ENCODE data around the gene NUFIP1. TPM values are rescaled to one million over a fixed set of nuclear protein-coding genes. Genes with fewer than 3 reads are reported as not detected.

NUFIP1 gene
- total and polyA plus RNA-seq, 4 donors, result 0.92 to 2.0 (median 1.7) TPM

DNA sequence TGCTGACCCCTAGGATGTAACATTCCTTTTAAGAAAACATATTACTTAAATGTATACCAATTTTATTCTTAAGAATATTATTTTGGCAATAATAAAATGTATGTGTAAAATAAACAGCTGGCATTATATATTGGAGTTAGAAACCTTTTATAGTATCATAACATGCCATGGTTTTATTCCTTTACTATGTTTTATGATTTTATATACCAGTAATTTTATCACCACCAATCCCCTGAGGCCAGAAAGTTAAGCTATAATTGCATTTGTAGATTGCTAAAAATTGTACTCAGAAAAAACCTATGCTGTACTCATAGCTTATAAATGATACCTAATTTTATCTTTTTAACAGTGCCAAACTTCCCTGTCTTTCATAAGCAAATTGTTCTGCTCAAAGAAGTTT lies 18.0 kb upstream of the NUFIP1 start:
- Histone ChIP-seq H3K27me3 (ENCODE audit: control insufficient read depth in 4 of 4, insufficient read depth in 4 of 4, low read length in 3 of 4) (no peaks in the 10 kb centered on the region), H3K4me1 (ENCODE audit: control insufficient read depth in 4 of 4, insufficient read depth in 4 of 4, low read length in 3 of 4) (no peaks in the 10 kb centered on the region), H3K36me3 (ENCODE audit: control insufficient read depth in 4 of 4, insufficient read depth in 3 of 4, low read depth in 1 of 4, low read length in 3 of 4) (peaks cover 4 to 31% (median 26%) of the 10 kb centered on the region in 4 donors), H3K4me3 (ENCODE audit: low read depth in 1 of 3, low read length in 3 of 3) (no peak overlapping the region), H3K9ac (ENCODE audit: low read depth in 1 of 2, low read length in 2 of 2) (no peak overlapping the region), H3K27ac (ENCODE audit: low read depth in 1 of 2, low read length in 2 of 2) (no peak overlapping the region), H3K9me3 (ENCODE audit: control insufficient read depth in 4 of 4, low read length in 3 of 4) (no peaks in the 10 kb centered on the region)
- TF ChIP-seq, protein P1, sequence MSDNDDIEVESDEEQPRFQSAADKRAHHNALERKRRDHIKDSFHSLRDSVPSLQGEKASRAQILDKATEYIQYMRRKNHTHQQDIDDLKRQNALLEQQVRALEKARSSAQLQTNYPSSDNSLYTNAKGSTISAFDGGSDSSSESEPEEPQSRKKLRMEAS (IDR thresholded peaks at IDR 0.05), result no peak
- TF ChIP-seq, protein P2, sequence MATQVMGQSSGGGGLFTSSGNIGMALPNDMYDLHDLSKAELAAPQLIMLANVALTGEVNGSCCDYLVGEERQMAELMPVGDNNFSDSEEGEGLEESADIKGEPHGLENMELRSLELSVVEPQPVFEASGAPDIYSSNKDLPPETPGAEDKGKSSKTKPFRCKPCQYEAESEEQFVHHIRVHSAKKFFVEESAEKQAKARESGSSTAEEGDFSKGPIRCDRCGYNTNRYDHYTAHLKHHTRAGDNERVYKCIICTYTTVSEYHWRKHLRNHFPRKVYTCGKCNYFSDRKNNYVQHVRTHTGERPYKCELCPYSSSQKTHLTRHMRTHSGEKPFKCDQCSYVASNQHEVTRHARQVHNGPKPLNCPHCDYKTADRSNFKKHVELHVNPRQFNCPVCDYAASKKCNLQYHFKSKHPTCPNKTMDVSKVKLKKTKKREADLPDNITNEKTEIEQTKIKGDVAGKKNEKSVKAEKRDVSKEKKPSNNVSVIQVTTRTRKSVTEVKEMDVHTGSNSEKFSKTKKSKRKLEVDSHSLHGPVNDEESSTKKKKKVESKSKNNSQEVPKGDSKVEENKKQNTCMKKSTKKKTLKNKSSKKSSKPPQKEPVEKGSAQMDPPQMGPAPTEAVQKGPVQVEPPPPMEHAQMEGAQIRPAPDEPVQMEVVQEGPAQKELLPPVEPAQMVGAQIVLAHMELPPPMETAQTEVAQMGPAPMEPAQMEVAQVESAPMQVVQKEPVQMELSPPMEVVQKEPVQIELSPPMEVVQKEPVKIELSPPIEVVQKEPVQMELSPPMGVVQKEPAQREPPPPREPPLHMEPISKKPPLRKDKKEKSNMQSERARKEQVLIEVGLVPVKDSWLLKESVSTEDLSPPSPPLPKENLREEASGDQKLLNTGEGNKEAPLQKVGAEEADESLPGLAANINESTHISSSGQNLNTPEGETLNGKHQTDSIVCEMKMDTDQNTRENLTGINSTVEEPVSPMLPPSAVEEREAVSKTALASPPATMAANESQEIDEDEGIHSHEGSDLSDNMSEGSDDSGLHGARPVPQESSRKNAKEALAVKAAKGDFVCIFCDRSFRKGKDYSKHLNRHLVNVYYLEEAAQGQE (IDR thresholded peaks at IDR 0.05), result no peak
- TF ChIP-seq, protein P3, sequence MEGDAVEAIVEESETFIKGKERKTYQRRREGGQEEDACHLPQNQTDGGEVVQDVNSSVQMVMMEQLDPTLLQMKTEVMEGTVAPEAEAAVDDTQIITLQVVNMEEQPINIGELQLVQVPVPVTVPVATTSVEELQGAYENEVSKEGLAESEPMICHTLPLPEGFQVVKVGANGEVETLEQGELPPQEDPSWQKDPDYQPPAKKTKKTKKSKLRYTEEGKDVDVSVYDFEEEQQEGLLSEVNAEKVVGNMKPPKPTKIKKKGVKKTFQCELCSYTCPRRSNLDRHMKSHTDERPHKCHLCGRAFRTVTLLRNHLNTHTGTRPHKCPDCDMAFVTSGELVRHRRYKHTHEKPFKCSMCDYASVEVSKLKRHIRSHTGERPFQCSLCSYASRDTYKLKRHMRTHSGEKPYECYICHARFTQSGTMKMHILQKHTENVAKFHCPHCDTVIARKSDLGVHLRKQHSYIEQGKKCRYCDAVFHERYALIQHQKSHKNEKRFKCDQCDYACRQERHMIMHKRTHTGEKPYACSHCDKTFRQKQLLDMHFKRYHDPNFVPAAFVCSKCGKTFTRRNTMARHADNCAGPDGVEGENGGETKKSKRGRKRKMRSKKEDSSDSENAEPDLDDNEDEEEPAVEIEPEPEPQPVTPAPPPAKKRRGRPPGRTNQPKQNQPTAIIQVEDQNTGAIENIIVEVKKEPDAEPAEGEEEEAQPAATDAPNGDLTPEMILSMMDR (IDR thresholded peaks at IDR 0.05; ENCODE audit: low read depth, low read length, missing input control), result no peak
- no peak for DNase-seq (ENCODE audit: low spot score)

DNA sequence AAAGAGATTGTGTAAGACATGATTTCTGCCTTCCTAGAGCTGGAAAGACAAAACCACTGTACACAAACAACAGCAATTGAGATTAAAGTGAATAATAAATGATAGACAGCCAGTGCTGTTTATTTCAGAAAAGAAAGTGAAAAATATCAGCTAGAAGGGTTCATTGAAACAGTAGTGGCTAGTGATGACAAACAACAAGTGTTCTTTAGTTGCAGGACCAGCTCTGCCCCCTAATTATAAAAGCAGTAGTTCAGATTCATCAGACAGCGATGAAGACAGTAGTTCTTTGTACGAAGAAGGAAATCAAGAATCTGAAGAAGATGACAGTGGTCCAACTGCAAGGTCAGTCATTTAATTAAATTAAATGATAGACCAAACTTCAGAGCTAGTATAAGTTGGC lies 14.8 kb upstream of the NUFIP1 start:
- no peak overlapping the region for H3K9ac ChIP-seq (ENCODE audit: low read depth in 1 of 2, low read length in 2 of 2)
- no peaks in the 10 kb centered on the region for H3K9me3 ChIP-seq (ENCODE audit: control insufficient read depth in 4 of 4, low read length in 3 of 4)
- no peak overlapping the region for H3K4me3 ChIP-seq (ENCODE audit: low read depth in 1 of 3, low read length in 3 of 3)
- peaks cover 3 to 30% (median 15%) of the 10 kb centered on the region in 4 donors for H3K36me3 ChIP-seq (ENCODE audit: control insufficient read depth in 4 of 4, insufficient read depth in 3 of 4, low read depth in 1 of 4, low read length in 3 of 4)
- no peaks in the 10 kb centered on the region for H3K27me3 ChIP-seq (ENCODE audit: control insufficient read depth in 4 of 4, insufficient read depth in 4 of 4, low read length in 3 of 4)
- 98% methylated on average over 2 of the region's 2 CpGs for WGBS
- DNase-seq (ENCODE audit: low spot score), result no peak
- no peak overlapping the region for H3K27ac ChIP-seq (ENCODE audit: low read depth in 1 of 2, low read length in 2 of 2)
- TF ChIP-seq, protein P2 (IDR thresholded peaks at IDR 0.05), result no peak
- TF ChIP-seq HNF4G (IDR thresholded peaks at IDR 0.05) (no peak), YY1 (IDR thresholded peaks at IDR 0.05) (no peak), FOXA2 (IDR thresholded peaks at IDR 0.05) (no peak), JUND (IDR thresholded peaks at IDR 0.05) (no peak), FOXA1 (IDR thresholded peaks at IDR 0.05) (no peak), RAD21 (IDR thresholded peaks at IDR 0.05) (no peak)
- no peaks in the 10 kb centered on the region for H3K4me1 ChIP-seq (ENCODE audit: control insufficient read depth in 4 of 4, insufficient read depth in 4 of 4, low read length in 3 of 4)
